ENCODE data around the gene DES. TPM values are rescaled to one million over a fixed set of nuclear protein-coding genes. Genes with fewer than 3 reads are reported as not detected.

Gene DES
- total RNA-seq, 1 donor from 2014 or later, result 1.4 TPM

GRCh38 chr2:219433666-219434467, 15.7 kb downstream of the DES start:
- DNase-seq (ENCODE audit: low spot score), result no peak
- no peak for ATAC-seq
- intact Hi-C loops (cut with DNase I), result no loop called here

GRCh38 chr2:219434468-219434717, 16.2 kb downstream of the DES start:
- ATAC-seq, result no peak
- no peak for DNase-seq (ENCODE audit: low spot score)

GRCh38 chr2:219434718-219435525, 16.7 kb downstream of the DES start, which contains the start of gene SPEG:
Gene SPEG, plus strand, starts transcription at chr2:219434843. Its CDS starts 135 bp downstream, at chr2:219434978.
- DNase-seq (ENCODE audit: low spot score) (no peak), ATAC-seq (peak; percentile 29)
- intact Hi-C loops (cut with DNase I), result no loop called here

More at GRCh38 chr2:219434468-219434717, 16.2 kb downstream of the DES start:
- intact Hi-C loops (cut with DNase I), result no loop called here

- no peak for DNase-seq (ENCODE audit: low spot score)
- no peak for ATAC-seq
- intact Hi-C loops (cut with DNase I), result no loop called here
Observed at GRCh38 chr2:219435701-219436100, 17.5 kb downstream of the DES start.

GRCh38 chr2:219436491-219436890, 18.3 kb downstream of the DES start:
- intact Hi-C loops (cut with DNase I), result no loop called here
- ATAC-seq, result no peak
- DNase-seq (ENCODE audit: low spot score), result no peak

DNA sequence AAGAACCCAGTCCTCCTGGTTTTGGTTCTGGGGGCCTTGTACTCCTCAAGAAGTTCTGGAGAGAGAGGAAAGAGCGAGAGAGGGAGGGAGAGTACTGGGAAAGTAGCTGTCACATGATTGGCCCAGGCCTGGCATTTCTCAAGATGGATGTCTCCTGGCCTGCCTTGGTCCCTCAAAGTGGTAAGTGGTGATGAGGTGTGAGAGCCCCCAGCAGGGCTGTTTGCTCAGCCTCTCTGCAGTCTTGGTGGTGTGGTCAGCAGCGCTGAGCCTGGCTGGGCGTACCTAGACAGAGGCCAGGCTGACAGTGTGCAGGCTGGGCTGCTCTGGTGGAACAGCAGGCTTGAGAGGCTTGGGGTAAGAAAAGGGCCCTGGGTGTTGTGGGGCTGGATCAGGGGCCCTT, 19.0 kb downstream of the DES start:
- no peak for DNase-seq (ENCODE audit: low spot score)
- no peak for ATAC-seq
- intact Hi-C loops (cut with DNase I), result no loop called here

DNA sequence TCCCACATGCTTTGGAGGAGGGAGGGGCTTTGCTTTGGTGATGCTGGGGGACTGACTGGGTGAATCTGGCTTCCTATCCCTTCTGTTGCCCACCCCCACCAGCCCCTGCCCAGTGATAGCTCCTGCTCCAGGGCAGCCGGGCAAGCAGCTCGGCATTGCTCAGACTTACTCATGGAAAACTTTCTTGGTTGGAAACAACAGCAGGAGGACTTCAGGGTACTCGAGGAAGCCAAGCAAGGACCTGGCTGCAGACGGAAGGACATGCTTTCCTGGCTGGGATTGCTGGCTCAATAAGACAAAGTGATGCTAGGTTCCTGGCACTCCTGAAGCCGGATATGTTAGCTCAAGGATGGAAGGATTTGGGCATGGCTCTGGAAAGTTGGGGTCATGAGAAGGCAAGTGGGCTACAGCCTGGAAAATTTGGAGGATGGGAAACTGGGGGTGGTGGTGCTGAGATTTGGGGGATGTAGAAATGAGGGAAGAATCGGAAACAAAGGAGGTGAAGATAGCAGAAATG, 19.6 kb downstream of the DES start:
- ATAC-seq, result no peak
- intact Hi-C loops (cut with DNase I), result no loop called here
- no peak for DNase-seq (ENCODE audit: low spot score)

- intact Hi-C loops (cut with DNase I), result no loop called here
- DNase-seq (ENCODE audit: low spot score), result no peak
- ATAC-seq, result no peak
Observed at GRCh38 chr2:219438453-219438852, 20.3 kb downstream of the DES start.

DNA sequence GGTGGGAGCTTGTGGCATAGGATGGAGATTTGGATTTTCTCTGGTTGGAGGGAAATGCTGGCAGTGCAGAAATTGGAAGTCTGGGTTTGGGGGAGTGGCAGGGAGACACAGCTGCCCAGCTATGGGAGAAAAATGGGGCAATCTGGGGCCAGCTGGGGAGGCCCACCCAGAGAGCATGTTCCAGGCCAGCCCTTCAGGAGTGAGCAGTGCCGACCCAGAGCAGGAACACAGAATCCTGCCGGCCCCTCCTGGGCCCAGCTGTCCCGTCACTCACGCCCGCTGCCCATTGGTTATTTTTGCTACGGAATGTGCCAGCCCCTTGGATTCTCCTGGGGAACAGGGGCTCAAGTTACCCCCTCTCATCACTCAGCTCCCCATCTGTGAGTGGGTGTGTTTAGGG, 21.3 kb downstream of the DES start:
- intact Hi-C loops (cut with DNase I), result no loop called here
- no peak for ATAC-seq
- no peak for DNase-seq (ENCODE audit: low spot score)

DNA sequence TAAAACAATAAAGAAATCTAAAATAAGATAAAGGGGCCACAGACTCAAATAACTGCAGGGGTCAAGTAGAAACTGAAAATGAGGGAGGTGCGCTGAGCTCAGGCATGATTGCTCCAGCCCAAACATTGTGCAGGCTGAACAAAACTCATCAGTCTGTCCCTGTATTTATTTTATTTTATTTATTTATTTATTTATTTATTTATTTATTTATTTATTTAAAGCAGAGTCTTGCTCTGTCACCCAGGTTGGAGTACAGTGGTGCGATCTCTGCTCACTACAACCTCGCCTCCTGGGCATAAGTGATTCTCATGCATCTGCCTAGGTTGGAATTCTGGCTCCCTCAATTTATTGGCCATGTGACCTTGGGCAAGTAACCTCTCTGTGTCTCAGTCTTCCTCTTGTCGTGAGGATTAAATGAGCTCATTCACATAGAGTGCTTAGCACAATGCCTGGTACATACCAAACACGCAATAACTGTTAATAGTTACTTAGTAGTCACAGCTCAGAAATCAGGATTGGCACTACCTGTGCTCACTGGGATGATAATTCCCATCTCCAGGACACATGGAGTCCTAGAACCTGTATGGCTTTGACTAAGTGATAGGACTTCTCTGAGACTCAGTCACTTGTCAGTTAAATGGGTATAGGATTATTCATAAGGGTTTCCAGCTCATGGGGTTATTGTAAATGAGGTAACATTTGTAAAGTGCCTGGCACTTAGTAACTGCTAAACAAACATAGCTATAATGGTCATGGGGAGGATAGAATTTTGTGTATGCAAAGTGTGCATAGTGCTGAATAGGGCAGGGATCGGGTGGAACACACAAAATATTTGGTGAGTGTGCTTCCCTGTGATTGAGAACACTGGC, 22.4 kb downstream of the DES start:
- no peak for ATAC-seq
- intact Hi-C loops (cut with DNase I), result no loop called here
- DNase-seq (ENCODE audit: low spot score), result no peak

- DNase-seq (ENCODE audit: low spot score), result no peak
Observed at GRCh38 chr2:219441451-219442255, 23.5 kb downstream of the DES start.

DNA sequence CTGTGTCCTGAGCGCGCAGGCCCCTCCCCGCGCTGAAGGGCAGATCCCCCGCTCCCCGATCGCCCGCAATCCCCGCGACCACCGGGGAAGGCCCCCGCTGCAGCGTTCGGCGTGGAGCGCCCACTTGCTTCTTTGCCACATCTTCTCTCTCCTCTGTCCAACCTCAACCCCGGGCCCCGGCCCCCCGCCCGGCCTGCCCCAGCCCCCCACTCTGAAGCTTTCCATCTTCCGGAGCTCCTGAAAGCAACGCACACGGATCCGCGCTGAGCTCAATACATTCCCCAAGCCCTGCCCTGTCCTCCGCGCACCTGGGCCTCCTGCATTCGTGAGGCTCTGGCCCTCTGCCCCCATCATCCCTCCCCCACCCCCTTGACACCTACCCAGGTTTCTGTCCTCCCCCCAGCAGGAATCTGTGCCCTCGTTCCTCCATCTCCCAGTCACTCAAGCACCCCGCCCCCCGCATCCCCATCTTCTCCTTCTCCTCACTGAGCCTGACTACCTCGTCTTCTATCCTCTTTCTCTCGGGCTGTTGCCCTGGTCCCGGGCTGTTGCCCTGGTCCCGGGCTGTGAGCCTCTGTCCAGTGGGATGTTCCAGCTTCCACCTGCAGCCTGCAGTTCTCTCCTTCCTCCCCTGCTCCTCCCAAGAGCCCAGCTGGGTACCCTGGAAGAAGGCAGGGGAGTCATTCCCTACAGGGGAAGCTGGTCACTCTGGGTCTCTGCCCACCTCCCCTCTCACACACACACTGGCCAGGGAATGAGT, 24.3 kb downstream of the DES start:
- ATAC-seq (no peak), DNase-seq (ENCODE audit: low spot score) (no peak)
- intact Hi-C loops (cut with DNase I), result no loop called here

More at GRCh38 chr2:219441451-219442255, 23.5 kb downstream of the DES start:
- intact Hi-C loops (cut with DNase I), result no loop called here
- no peak for ATAC-seq

DNA sequence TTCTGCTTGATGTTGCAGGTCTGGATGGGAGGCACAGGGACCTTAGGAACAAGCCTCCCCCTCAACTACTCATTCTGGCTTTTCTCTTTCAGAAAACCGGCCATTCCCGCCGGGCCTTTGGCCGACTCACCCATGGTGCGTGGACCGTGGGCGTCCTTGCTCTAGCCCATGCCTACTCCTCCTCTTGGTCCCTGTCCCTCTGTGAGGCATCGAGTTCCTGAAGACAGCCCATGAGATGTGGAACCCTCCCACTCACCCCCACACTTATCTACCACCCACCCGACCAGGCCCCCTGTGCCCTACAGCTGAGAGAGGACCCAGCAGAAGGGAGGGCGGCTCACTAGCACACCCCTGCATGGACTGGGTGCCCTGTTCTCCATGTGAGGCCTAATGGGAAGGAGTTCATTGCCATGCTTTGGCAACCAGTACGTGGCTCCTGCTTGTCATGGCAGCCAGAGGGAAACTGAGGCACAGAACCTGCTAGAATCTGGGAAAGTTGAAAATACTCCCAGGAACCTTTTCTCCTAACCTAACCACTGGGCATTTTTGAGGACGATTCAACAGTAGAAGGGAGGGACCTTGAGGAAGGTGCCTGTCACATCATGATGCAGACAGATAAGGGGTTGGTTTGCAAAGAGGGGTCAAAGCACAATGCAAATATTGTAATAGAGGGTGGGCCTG, 25.0 kb downstream of the DES start:
- no peak for DNase-seq (ENCODE audit: low spot score)
- intact Hi-C loops (cut with DNase I), result no loop called here
- no peak for ATAC-seq

GRCh38 chr2:219443697-219444023, 25.5 kb downstream of the DES start:
- intact Hi-C loops (cut with DNase I), result no loop called here
- no peak for ATAC-seq
- DNase-seq (ENCODE audit: low spot score), result no peak

DNA sequence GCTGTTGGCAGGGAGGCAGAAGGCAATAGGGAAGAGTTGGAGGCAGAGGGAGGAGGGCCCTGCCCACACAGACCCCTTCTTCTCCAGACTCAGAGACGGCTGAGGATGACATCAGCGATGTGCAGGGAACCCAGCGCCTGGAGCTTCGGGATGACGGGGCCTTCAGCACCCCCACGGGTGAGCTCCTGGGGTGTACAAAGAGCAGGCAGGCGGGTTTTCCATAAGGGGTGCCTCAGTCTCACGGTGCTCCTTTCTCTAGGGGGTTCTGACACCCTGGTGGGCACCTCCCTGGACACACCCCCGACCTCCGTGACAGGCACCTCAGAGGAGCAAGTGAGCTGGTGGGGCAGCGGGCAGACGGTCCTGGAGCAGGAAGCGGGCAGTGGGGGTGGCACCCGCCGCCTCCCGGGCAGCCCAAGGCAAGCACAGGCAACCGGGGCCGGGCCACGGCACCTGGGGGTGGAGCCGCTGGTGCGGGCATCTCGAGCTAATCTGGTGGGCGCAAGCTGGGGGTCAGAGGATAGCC, 26.5 kb downstream of the DES start:
- ATAC-seq, result no peak

DNA sequence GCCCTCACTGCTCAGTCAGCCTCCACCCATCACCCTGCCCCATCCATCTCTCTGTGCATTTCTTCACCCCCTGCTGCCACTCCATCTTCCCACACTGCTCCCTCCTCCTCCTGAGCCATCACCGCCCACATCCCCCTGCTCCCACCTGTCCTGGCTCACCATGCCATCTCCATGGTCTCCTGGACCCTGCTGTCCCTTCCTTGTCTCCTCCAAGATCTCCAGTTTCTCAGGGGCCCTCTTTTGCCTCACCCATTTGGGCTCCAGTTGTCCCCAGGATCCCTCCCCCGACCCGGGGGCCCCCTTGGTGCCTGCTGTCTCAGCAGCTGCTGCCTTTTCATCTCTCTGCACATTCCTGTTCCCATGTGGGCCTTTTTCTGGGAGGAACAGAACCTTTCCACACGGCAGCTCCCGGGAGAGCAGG, 27.1 kb downstream of the DES start:
- intact Hi-C loops (cut with DNase I), result no loop called here
- DNase-seq (ENCODE audit: low spot score) (no peak), ATAC-seq (no peak)

More for the DNA sequence above, 26.5 kb downstream of the DES start:
- no peak for DNase-seq (ENCODE audit: low spot score)
- intact Hi-C loops (cut with DNase I), result no loop called here

DNA sequence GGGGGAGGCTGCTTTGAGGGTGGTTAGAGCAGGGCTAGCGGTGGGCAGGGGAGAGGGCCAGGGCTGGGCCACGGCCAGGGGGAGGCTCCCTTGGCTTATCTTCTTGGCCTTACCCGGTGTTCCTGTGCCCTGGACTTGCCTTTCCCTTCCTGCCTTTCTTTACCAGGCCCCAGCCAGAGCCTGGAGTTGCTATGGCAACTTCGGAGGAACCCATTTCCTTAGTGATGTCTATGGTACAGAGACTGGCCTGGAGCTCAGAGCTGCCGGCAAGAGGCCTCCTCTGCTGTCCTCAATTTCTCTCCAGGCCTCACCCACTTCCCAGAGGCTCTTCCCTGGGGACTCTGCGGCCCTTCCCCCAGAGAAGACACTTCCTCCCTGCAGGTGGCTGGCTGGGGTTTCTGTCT, 27.9 kb downstream of the DES start:
- peak; percentile 12 for ATAC-seq
- intact Hi-C loops (cut with DNase I), result no loop called here
- DNase-seq (ENCODE audit: low spot score), result no peak
